Keratinocyte (primary cell): ENCODE measurements around the gene SLC66A1.

Experiments
- CTCF ChIP-seq, 3 experiments: IDR thresholded peaks in 1 of 3; conservative IDR thresholded peaks in 1 of 3; optimal IDR thresholded peaks in 1 of 3; 2 replicates in 2 of 3; 3 replicates in 1 of 3; pipeline versions ENCODE3 to v1.5.1; 2011; ENCODE audit warnings: low read length in 3 of 3, mild to moderate bottlenecking in 3 of 3, moderate library complexity in 2 of 3, control low read depth in 1 of 3, inconsistent platforms in 1 of 3; ENCODE audit not compliant: insufficient read depth in 2 of 3; ENCODE audit errors: extremely low read depth in 1 of 3
- EZH2 ChIP-seq: IDR thresholded peaks from one replicate; pipeline ENCODE4 v1.6.1; 2012; ENCODE audit warnings: inconsistent platforms, mild to moderate bottlenecking, low read length, moderate library complexity

- no peak for TF ChIP-seq CTCF (optimal IDR thresholded peaks at IDR 0.05 in 1 of 3, IDR thresholded peaks at IDR 0.05 in 1 of 3, conservative IDR thresholded peaks at IDR 0.05 in 1 of 3; ENCODE audit: extremely low read depth in 1 of 3, insufficient read depth in 2 of 3, low read length in 3 of 3)
- no peak for TF ChIP-seq EZH2
Measured at GRCh38 chr1:19368964-19369363, 56.8 kb downstream of the SLC66A1 start.
